Osteoblast (primary cell): ENCODE results near the gene CMSS1. TPM values are rescaled to one million over a fixed set of nuclear protein-coding genes. Genes with fewer than 3 reads are reported as not detected.
"Not testable (repeated sequence)": the region's sequence is repeated elsewhere in the genome, so short reads cannot be mapped to it uniquely, and the experiment has no call there.

Source experiments
- DNase-seq: peaks from one replicate; pipeline ENCODE4 v3.0.0; 2011; ENCODE audit warnings: low spot score, mixed read lengths; ENCODE audit not compliant: insufficient read length; ENCODE audit errors: missing footprints
- H2AFZ ChIP-seq: 2 replicates; pipeline ENCODE4 v1.6.0; 2011; ENCODE audit warnings: mild to moderate bottlenecking, low read length
- H3K27ac ChIP-seq: 2 replicates; pipeline ENCODE4 v1.5.1; 2011; ENCODE audit warnings: mild to moderate bottlenecking, low read depth, low read length, moderate library complexity
- H3K27me3 ChIP-seq: 2 replicates; pipeline ENCODE4 v1.6.0; 2012; ENCODE audit warnings: mild to moderate bottlenecking, control low read depth, inconsistent platforms, low read length, moderate library complexity; ENCODE audit not compliant: insufficient read depth
- H3K36me3 ChIP-seq: 2 replicates; pipeline ENCODE4 v1.5.1; 2011; ENCODE audit warnings: mild to moderate bottlenecking, low read length, control low read depth, moderate library complexity; ENCODE audit not compliant: insufficient read depth
- H3K4me1 ChIP-seq: 2 replicates; pipeline ENCODE4 v1.5.1; 2011; ENCODE audit warnings: mild to moderate bottlenecking, low read length, control low read depth, moderate library complexity; ENCODE audit not compliant: insufficient read depth
- H3K4me2 ChIP-seq: 2 replicates; pipeline ENCODE4 v1.6.0; 2011; ENCODE audit warnings: mild to moderate bottlenecking, low read length; ENCODE audit not compliant: insufficient read depth
- H3K4me3 ChIP-seq: fragments of 200-600 bp; sonication (generic); 3 replicates; pipeline ENCODE4 v1.5.1; 2012; ENCODE audit warnings: mild to moderate bottlenecking, low read length, inconsistent platforms; ENCODE audit not compliant: insufficient read depth
- H3K79me2 ChIP-seq: 2 replicates; pipeline ENCODE4 v1.6.0; 2012; ENCODE audit warnings: mild to moderate bottlenecking, low read length, control low read depth, inconsistent platforms; ENCODE audit not compliant: insufficient read depth
- H3K9me3 ChIP-seq: 2 replicates; pipeline ENCODE4 v1.5.1; 2011; ENCODE audit warnings: low read depth, low read length, control low read depth
- H4K20me1 ChIP-seq: 2 replicates; pipeline ENCODE4 v1.6.0; 2012; ENCODE audit warnings: mild to moderate bottlenecking, low read length, control low read depth; ENCODE audit not compliant: insufficient read depth
- CTCF ChIP-seq: IDR thresholded peaks from 2 replicates; pipeline ENCODE4 v1.5.1; 2011; ENCODE audit warnings: mild to moderate bottlenecking, low read depth, low read length, moderate library complexity; ENCODE audit errors: extremely low read depth
- total RNA-seq: library from RNA; depleted of rRNA; stranded (reverse); fragments of >200 nt; gene quantifications from 2 replicates; pipeline ENCODE4 v1.2.3, GENCODE V29; 2012

The CMSS1 gene
- total RNA-seq, 1 donor: 15.9 TPM

GRCh38 chr3:99836681-99837080, 19.0 kb downstream of the CMSS1 start:
- peaks cover 20% of the 10 kb centered on the region for H3K79me2 ChIP-seq
- H3K4me2 ChIP-seq: no peak overlapping the region
- no peaks in the 10 kb centered on the region for H3K27me3 ChIP-seq

GRCh38 chr3:99837715-99838114, 20.1 kb downstream of the CMSS1 start:
- DNase-seq: no peak
- no peak overlapping the region for H2AFZ ChIP-seq
- H3K4me3 ChIP-seq: no peak overlapping the region
- no peaks in the 10 kb centered on the region for H3K9me3 ChIP-seq
- no peak overlapping the region for H3K27ac ChIP-seq
- no peaks in the 10 kb centered on the region for H3K27me3 ChIP-seq
- TF ChIP-seq CTCF: no peak
- H4K20me1 ChIP-seq: peaks cover 5% of the 10 kb centered on the region
- peaks cover 20% of the 10 kb centered on the region for H3K79me2 ChIP-seq
- H3K4me1 ChIP-seq: peaks cover 11% of the 10 kb centered on the region
- no peak overlapping the region for H3K4me2 ChIP-seq
- H3K36me3 ChIP-seq: no peaks in the 10 kb centered on the region

More at GRCh38 chr3:99836681-99837080, 19.0 kb downstream of the CMSS1 start:
- Histone ChIP-seq H3K9me3 (no peaks in the 10 kb centered on the region), H3K36me3 (no peaks in the 10 kb centered on the region), H3K27ac (no peak overlapping the region), H4K20me1 (peaks cover 5% of the 10 kb centered on the region), H2AFZ (no peak overlapping the region), H3K4me1 (peaks cover 10% of the 10 kb centered on the region), H3K4me3 (no peak overlapping the region)
- TF ChIP-seq CTCF: no peak
- no peak for DNase-seq

- TF ChIP-seq CTCF: no peak
- H4K20me1 ChIP-seq: peaks cover 5% of the 10 kb centered on the region
- H3K4me3 ChIP-seq: no peak overlapping the region
- H3K4me2 ChIP-seq: no peak overlapping the region
- no peaks in the 10 kb centered on the region for H3K27me3 ChIP-seq
- H3K36me3 ChIP-seq: no peaks in the 10 kb centered on the region
- H3K9me3 ChIP-seq: no peaks in the 10 kb centered on the region
- no peak overlapping the region for H2AFZ ChIP-seq
- no peak for DNase-seq
- H3K79me2 ChIP-seq: peaks cover 18% of the 10 kb centered on the region
- H3K4me1 ChIP-seq: peaks cover 12% of the 10 kb centered on the region
- no peak overlapping the region for H3K27ac ChIP-seq
Measured at GRCh38 chr3:99838755-99839154, 21.1 kb downstream of the CMSS1 start.

- peaks cover 20% of the 10 kb centered on the region for H3K4me1 ChIP-seq
- H3K79me2 ChIP-seq: peaks cover 16% of the 10 kb centered on the region
- no peak overlapping the region for H3K4me3 ChIP-seq
- peaks cover 5% of the 10 kb centered on the region for H4K20me1 ChIP-seq
- no peaks in the 10 kb centered on the region for H3K36me3 ChIP-seq
- H3K27ac ChIP-seq: no peak overlapping the region
- H2AFZ ChIP-seq: no peak overlapping the region
- DNase-seq: no peak
- H3K9me3 ChIP-seq: no peaks in the 10 kb centered on the region
- H3K4me2 ChIP-seq: no peak overlapping the region
- no peaks in the 10 kb centered on the region for H3K27me3 ChIP-seq
- no peak for TF ChIP-seq CTCF
Measured at GRCh38 chr3:99839613-99840012, 22.0 kb downstream of the CMSS1 start.

GRCh38 chr3:99841949-99842348, 24.3 kb downstream of the CMSS1 start:
- not testable (repeated sequence) for H3K9me3 ChIP-seq, H3K27ac ChIP-seq, H3K36me3 ChIP-seq, H3K4me2 ChIP-seq, H3K4me3 ChIP-seq, DNase-seq, H3K79me2 ChIP-seq, H2AFZ ChIP-seq, H4K20me1 ChIP-seq, H3K27me3 ChIP-seq
- H3K4me1 ChIP-seq: peaks cover 30% of the 10 kb centered on the region
